PC-3 (cell line): Measurements from ENCODE around the gene LCLAT1.

ENCODE experiments used
- CTCF ChIP-seq: fragments of 300-600 bp; sonication (generic); conservative IDR thresholded peaks from 2 replicates; pipeline ENCODE4 v1.5.1; 2017; ENCODE audit warnings: antibody characterized with exemption, low read depth, mild to moderate bottlenecking, low read length
- EZH2 ChIP-seq: fragments of 300-600 bp; sonication (generic); IDR thresholded peaks from one replicate; pipeline ENCODE4 v1.6.1; 2017; ENCODE audit warnings: antibody characterized with exemption, mild to moderate bottlenecking, low read length; ENCODE audit not compliant: unreplicated experiment
- EZH2phosphoT487 ChIP-seq: fragments of 300-600 bp; sonication (generic); IDR thresholded peaks from 2 replicates; pipeline ENCODE4 v1.6.1; 2018; ENCODE audit warnings: mild to moderate bottlenecking, antibody characterized with exemption, low read length, borderline replicate concordance

- TF ChIP-seq CTCF (no peak), EZH2 (no peak), EZH2phosphoT487 (no peak)
Measured at GRCh38 chr2:30656079-30656478, 209.0 kb downstream of the LCLAT1 start.
